A549 (cell line): ENCODE data around the gene TEKT5. TPM values are rescaled to one million over a fixed set of nuclear protein-coding genes. Genes with fewer than 3 reads are reported as not detected.
A peak's percentile ranks its signal among the peaks of the same experiment; 100 is the strongest.

Experiments
- ATAC-seq, 2 experiments: fragments of 200-7000 bp in 1 of 2; fragments of >200 bp in 1 of 2; cut with Nextera tagmentation in 1 of 2; cut with Tn5 transposase in 1 of 2; 3 replicates each; pipeline versions ENCODE4 v1.8.0 to v1.9.1; 2018 to 2020; ENCODE audit warnings: mild to moderate bottlenecking in 1 of 2, moderate library complexity in 1 of 2
- CTCF ChIA-PET: fragments of 300-600 bp; sonication (Branson Sonifier 250); formaldehyde crosslinking; extraction: SDS; loops from one replicate; lab custom pipeline; 2021; ENCODE audit warnings: antibody characterized with exemption, inconsistent platforms; lab: Yijun Ruan, JAX
- POLR2A ChIA-PET: fragments of 350-600 bp; formaldehyde crosslinking; extraction: SDS; loops from one replicate; lab custom pipeline; 2021; ENCODE audit warnings: antibody characterized with exemption, inconsistent platforms; lab: Yijun Ruan, JAX
- DNase-seq, 2 experiments: peaks; one replicate each; pipeline versions ENCODE4 v3.0.0 to v3.0.0-alpha.2; 2011 to 2016; ENCODE audit warnings: low read depth in 1 of 2, low spot score in 1 of 2
- FAIRE-seq: peaks from 2 replicates; lab custom pipeline; 2011; peaks lifted over from hg19 to GRCh38; lab: Jason Lieb, UNC
- H3K27ac ChIP-seq, 2 experiments: fragments of >200 bp; sonication (Bioruptor Twin); formaldehyde crosslinking; 3 replicates each; pipeline ENCODE4 v1.5.1; 2016 to 2017
- H3K4me1 ChIP-seq: fragments of >200 bp; sonication (Bioruptor Twin); formaldehyde crosslinking; 3 replicates; pipeline ENCODE4 v1.6.1; 2016
- H3K4me2 ChIP-seq: fragments of >200 bp; sonication (Bioruptor Twin); formaldehyde crosslinking; 3 replicates; pipeline ENCODE4 v1.6.1; 2016
- H3K4me3 ChIP-seq: fragments of >200 bp; sonication (Bioruptor Twin); formaldehyde crosslinking; 3 replicates; pipeline ENCODE4 v1.5.1; 2016
- H3K9me3 ChIP-seq: fragments of >200 bp; sonication (Bioruptor Twin); formaldehyde crosslinking; 3 replicates; pipeline ENCODE4 v1.6.1; 2016
- ATOH8 ChIP-seq: fragments of 250-450 bp; sonication (Bioruptor Pico); IDR thresholded peaks from 2 replicates; pipeline ENCODE4 v1.5.0; 2020; ENCODE audit warnings: low read depth, mild to moderate bottlenecking, moderate library complexity
- BHLHE40 ChIP-seq: IDR thresholded peaks from 2 replicates; pipeline ENCODE4 v1.6.1; 2012; ENCODE audit warnings: low read depth, low read length, inconsistent platforms
- CBX8 ChIP-seq: fragments of 200-600 bp; sonication (generic); IDR thresholded peaks from 2 replicates; pipeline ENCODE4 v1.6.1; 2016
- ELK1 ChIP-seq: fragments of 150-350 bp; IDR thresholded peaks from 2 replicates; pipeline ENCODE4 v1.6.1; 2014; ENCODE audit warnings: low read depth, mild to moderate bottlenecking, low read length
- EP300 ChIP-seq, 2 experiments: fragments of >200 bp; sonication (Bioruptor Twin); formaldehyde crosslinking; IDR thresholded peaks; 2 replicates in 1 of 2; 3 replicates in 1 of 2; pipeline ENCODE4 v1.6.1; 2016 to 2017
- ESRRA ChIP-seq: fragments of 150-350 bp; IDR thresholded peaks from 2 replicates; pipeline ENCODE4 v1.6.1; 2014; ENCODE audit warnings: mild to moderate bottlenecking, low read length, borderline replicate concordance
- FOSB ChIP-seq: fragments of 250-450 bp; sonication (Bioruptor Pico); IDR thresholded peaks from 2 replicates; pipeline ENCODE4 v1.5.0; 2020; ENCODE audit warnings: mild to moderate bottlenecking, moderate library complexity
- FOSL2 ChIP-seq, 2 experiments: fragments of 450-650 bp in 1 of 2; fragments of >200 bp in 1 of 2; sonication (Bioruptor Twin) in 1 of 2; formaldehyde crosslinking; IDR thresholded peaks; 2 replicates each; pipeline versions ENCODE4 v1.5.0 to v1.6.1; 2016 to 2020; ENCODE audit warnings: mild to moderate bottlenecking in 1 of 2, moderate library complexity in 1 of 2
- GATA3 ChIP-seq: IDR thresholded peaks from 2 replicates; pipeline ENCODE4 v1.6.1; 2012; ENCODE audit warnings: borderline replicate concordance
- HEYL ChIP-seq: fragments of 250-450 bp; sonication (Bioruptor Pico); IDR thresholded peaks from 2 replicates; pipeline ENCODE4 v1.8.0; 2021; ENCODE audit warnings: mild to moderate bottlenecking, moderate library complexity
- HOXB13 ChIP-seq: fragments of 250-450 bp; sonication (Bioruptor Pico); IDR thresholded peaks from 2 replicates; pipeline ENCODE4 v1.5.0; 2020; ENCODE audit warnings: low read depth, mild to moderate bottlenecking, moderate library complexity
- HOXB5 ChIP-seq: fragments of 250-450 bp; sonication (Bioruptor Pico); IDR thresholded peaks from 2 replicates; pipeline ENCODE4 v1.5.0; 2020; ENCODE audit warnings: mild to moderate bottlenecking, moderate library complexity
- JUN ChIP-seq, 2 experiments: fragments of >200 bp; sonication (Bioruptor Twin); formaldehyde crosslinking; IDR thresholded peaks; 2 replicates in 1 of 2; 3 replicates in 1 of 2; pipeline ENCODE4 v1.6.1; 2016 to 2017
- JUNB ChIP-seq: fragments of >200 bp; sonication (Bioruptor Twin); formaldehyde crosslinking; IDR thresholded peaks from 2 replicates; pipeline ENCODE4 v1.6.1; 2016
- MAFK ChIP-seq: fragments of 450-650 bp; IDR thresholded peaks from 2 replicates; pipeline ENCODE4 v1.6.1; 2014; ENCODE audit not compliant: partially characterized antibody
- NPAS2 ChIP-seq: fragments of 250-450 bp; sonication (Bioruptor Pico); IDR thresholded peaks from 2 replicates; pipeline ENCODE4 v1.8.0; 2022; ENCODE audit warnings: mild to moderate bottlenecking, moderate library complexity, borderline replicate concordance
- PBX3 ChIP-seq: IDR thresholded peaks from 2 replicates; pipeline ENCODE4 v1.6.1; 2012
- PHF8 ChIP-seq: fragments of 200-600 bp; sonication (generic); IDR thresholded peaks from 2 replicates; pipeline ENCODE4 v1.6.1; 2016; ENCODE audit warnings: low read depth, mild to moderate bottlenecking, antibody characterized with exemption, moderate library complexity, borderline replicate concordance
- POLR2A ChIP-seq: IDR thresholded peaks from 2 replicates; pipeline ENCODE4 v1.6.1; 2012; ENCODE audit warnings: mild to moderate bottlenecking, low read length
- POLR2AphosphoS2 ChIP-seq: conservative IDR thresholded peaks from 2 replicates; pipeline ENCODE4 v1.6.1; 2012; ENCODE audit warnings: low read length, improper control_type of control experiment, inconsistent platforms
- RARB ChIP-seq: fragments of 250-450 bp; sonication (Bioruptor Pico); IDR thresholded peaks from 2 replicates; pipeline ENCODE4 v1.8.0; 2021; ENCODE audit warnings: mild to moderate bottlenecking, moderate library complexity
- RNF2 ChIP-seq: fragments of 200-600 bp; sonication (generic); IDR thresholded peaks from 2 replicates; pipeline ENCODE4 v1.6.1; 2016; ENCODE audit warnings: low read depth, mild to moderate bottlenecking, antibody characterized with exemption, moderate library complexity, borderline replicate concordance
- SMC3 ChIP-seq: fragments of >200 bp; sonication (Bioruptor Twin); formaldehyde crosslinking; IDR thresholded peaks from 3 replicates; pipeline ENCODE4 v1.6.1; 2018; ENCODE audit warnings: inconsistent platforms
- SREBF2 ChIP-seq: fragments of 450-650 bp; IDR thresholded peaks from 2 replicates; pipeline ENCODE4 v1.6.1; 2014; ENCODE audit warnings: mild to moderate bottlenecking, moderate library complexity
- ZSCAN20 ChIP-seq: fragments of 250-450 bp; sonication (Bioruptor Pico); IDR thresholded peaks from 2 replicates; pipeline ENCODE4 v1.8.0; 2022; ENCODE audit warnings: mild to moderate bottlenecking, moderate library complexity
- WGBS: methylation state at CpG from one replicate; pipeline ENCODE4 v1.1.6; 2017; ENCODE audit errors: missing lambda C conversion rate; 5-methylcytosine and 5-hydroxymethylcytosine counted together
- polyA plus RNA-seq, 4 experiments: library from polyadenylated mRNA; depleted of rRNA in 3 of 4; stranded (reverse); fragments of >200 nt; fragmentation: RNase III in 1 of 4; extraction: RNeasy Plus Mini Kit Qiagen cat#74134 plus additional on column Dnase treatment in 1 of 4; gene quantifications; 2 replicates in 3 of 4; 3 replicates in 1 of 4; pipeline ENCODE4 v1.2.3, GENCODE V29; 2011 to 2017
- TF ChIP-seq, protein P1 (sequence below): fragments of >200 bp; sonication (Bioruptor Twin); formaldehyde crosslinking; IDR thresholded peaks from 3 replicates; pipeline ENCODE4 v1.6.1; 2016
- TF ChIP-seq, protein P2 (sequence below): IDR thresholded peaks from 2 replicates; pipeline ENCODE4 v1.6.1; 2012; ENCODE audit warnings: low read depth, borderline replicate concordance
- TF ChIP-seq, protein P3 (sequence below): IDR thresholded peaks from 2 replicates; pipeline ENCODE4 v1.6.1; 2012

TEKT5 gene
- polyA plus RNA-seq, 2 of the 4 experiments (the other 2 are of a cell fraction) = 0.14 TPM; not detected in 1

DNA sequence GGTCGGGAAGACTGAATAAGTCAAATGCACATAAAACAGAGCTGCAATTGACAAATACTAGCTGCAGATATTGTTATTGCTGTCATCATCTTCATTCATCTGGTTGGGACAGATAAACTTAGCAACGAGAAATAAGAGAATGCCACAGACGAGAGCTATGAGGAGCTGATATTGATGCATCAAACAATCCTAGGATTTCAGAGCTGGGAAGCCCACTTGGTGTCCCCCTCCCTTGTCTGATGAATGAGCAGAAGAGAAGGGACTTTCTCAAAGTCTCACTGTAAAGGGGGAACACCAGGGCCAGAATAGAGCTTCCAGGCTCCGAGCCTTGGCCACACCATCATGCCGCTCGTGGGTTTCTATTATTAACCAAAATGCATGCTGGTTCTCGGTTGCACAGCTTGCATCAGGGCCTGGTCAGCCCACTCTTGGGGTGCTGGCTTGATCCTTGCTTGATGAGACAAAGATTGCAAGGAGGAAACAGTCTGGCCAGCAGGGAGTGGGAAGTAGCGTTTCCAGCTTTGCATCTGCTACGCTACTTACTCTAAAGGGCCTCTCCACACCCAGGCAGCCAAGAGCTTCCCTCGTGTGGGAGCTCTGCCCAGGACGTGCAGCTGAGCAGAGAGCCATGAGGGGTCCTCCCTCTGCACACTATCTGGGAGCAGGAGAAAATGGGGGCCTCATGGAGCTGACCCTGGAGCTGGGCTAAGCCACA lies 85.9 kb downstream of the TEKT5 start:
- FAIRE-seq (no peak), ATAC-seq (peak; percentile 19 to 58; a peak in 3 of 6 replicates), DNase-seq (no peak)
- Histone ChIP-seq H3K4me1 (0 out of 3 replicates have a peak, but pooled peaks cover 10% of the 10 kb centered on the region), H3K27ac (no peak overlapping the region), H3K4me3 (no peak overlapping the region), H3K9me3 (no peaks in the 10 kb centered on the region), H3K4me2 (no peak overlapping the region)
- CTCF ChIA-PET = interaction anchor here (1.6 kb wide), 2 partner anchors 9 to 29 kb away, joined by 6 to 7 read pairs; partner anchors contain the start of gene EMP2
- POLR2A ChIA-PET = no interaction called here
- TF ChIP-seq POLR2AphosphoS2 (no peak), RNF2 (no peak), NPAS2 (CRISPR knock-in tag) (no peak), BHLHE40 (no peak), FOSL2 (IDR thresholded peaks at IDR 0.05) (no peak), FOSL2 (CRISPR knock-in tag; IDR thresholded peaks at IDR 0.05) (no peak), EP300 (IDR thresholded peaks at IDR 0.05) (no peak), FOSB (CRISPR knock-in tag) (no peak), PHF8 (no peak), ATOH8 (no peak), ZSCAN20 (no peak), JUNB (no peak), GATA3 (no peak), MAFK (no peak), HOXB5 (no peak), ESRRA (no peak)
- TF ChIP-seq, protein P1, sequence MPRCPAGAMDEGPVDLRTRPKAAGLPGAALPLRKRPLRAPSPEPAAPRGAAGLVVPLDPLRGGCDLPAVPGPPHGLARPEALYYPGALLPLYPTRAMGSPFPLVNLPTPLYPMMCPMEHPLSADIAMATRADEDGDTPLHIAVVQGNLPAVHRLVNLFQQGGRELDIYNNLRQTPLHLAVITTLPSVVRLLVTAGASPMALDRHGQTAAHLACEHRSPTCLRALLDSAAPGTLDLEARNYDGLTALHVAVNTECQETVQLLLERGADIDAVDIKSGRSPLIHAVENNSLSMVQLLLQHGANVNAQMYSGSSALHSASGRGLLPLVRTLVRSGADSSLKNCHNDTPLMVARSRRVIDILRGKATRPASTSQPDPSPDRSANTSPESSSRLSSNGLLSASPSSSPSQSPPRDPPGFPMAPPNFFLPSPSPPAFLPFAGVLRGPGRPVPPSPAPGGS = no peak
- TF ChIP-seq, protein P2, sequence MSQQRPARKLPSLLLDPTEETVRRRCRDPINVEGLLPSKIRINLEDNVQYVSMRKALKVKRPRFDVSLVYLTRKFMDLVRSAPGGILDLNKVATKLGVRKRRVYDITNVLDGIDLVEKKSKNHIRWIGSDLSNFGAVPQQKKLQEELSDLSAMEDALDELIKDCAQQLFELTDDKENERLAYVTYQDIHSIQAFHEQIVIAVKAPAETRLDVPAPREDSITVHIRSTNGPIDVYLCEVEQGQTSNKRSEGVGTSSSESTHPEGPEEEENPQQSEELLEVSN = no peak
- 73% methylated on average over 11 of the region's 11 CpGs for WGBS

DNA sequence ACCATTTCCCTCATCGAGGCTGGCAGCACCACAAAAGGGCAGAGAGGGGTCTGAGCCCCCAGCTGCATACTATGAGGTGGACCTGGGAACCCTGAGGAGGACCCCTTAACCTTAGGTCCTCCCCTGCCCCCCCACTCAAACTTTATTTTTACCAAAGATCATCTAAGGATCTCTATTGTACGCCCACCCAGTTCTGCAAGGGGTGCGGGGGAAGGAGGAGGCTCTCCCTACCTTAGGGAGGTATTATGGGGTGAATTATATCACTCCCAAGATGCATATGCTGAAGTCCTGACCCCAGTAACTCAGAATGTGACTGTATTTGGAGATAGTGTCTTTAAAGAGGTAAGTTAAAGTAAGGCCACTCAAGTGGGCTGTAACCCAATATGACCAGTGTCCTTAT lies 87.6 kb downstream of the TEKT5 start:
- Histone ChIP-seq H3K4me2 (no peak overlapping the region), H3K27ac (no peak overlapping the region), H3K4me3 (no peak overlapping the region), H3K9me3 (no peaks in the 10 kb centered on the region), H3K4me1 (peaks cover 14% of the 10 kb centered on the region; the same call in 1 of the 3 replicates)
- TF ChIP-seq POLR2A = no peak
- TF ChIP-seq FOSB (CRISPR knock-in tag) = no peak
- no peak for TF ChIP-seq SMC3
- no peak for TF ChIP-seq RNF2
- TF ChIP-seq, protein P3, sequence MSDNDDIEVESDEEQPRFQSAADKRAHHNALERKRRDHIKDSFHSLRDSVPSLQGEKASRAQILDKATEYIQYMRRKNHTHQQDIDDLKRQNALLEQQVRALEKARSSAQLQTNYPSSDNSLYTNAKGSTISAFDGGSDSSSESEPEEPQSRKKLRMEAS = no peak
- no peak for TF ChIP-seq ZSCAN20
- no peak for TF ChIP-seq CBX8
- no peak for TF ChIP-seq GATA3
- TF ChIP-seq JUN (IDR thresholded peaks at IDR 0.05) = no peak
- no peak for TF ChIP-seq BHLHE40
- TF ChIP-seq PBX3 = no peak
- TF ChIP-seq ATOH8 = no peak
- TF ChIP-seq SREBF2 = no peak
- no peak for TF ChIP-seq HOXB13
- TF ChIP-seq MAFK = no peak
- TF ChIP-seq HEYL (CRISPR knock-in tag) = no peak
- TF ChIP-seq ELK1 = no peak
- TF ChIP-seq HOXB5 = no peak
- TF ChIP-seq RARB (CRISPR knock-in tag) = no peak
- no peak for TF ChIP-seq POLR2AphosphoS2
- ChIA-PET POLR2A (no interaction called here), CTCF (interaction anchor here (1.2 kb wide), 1 partner anchor 17 kb away, joined by 3 read pairs; no protein-coding TSS in a partner anchor)
- FAIRE-seq (no peak), DNase-seq (no peak), ATAC-seq (no peak)
- WGBS = 65% methylated on average over 3 of the region's 3 CpGs
